ENCODE measurements around the gene HSP90AB1.

Gene HSP90AB1

GRCh38 chr6:44278315-44278714 is 31.4 kb downstream of the HSP90AB1 start:
- in situ Hi-C loops (cut with HindIII; ENCODE audit: low sequenced_read_pairs): no loop called here

GRCh38 chr6:44278774-44279697 is 32.1 kb downstream of the HSP90AB1 start:
- in situ Hi-C loops (cut with HindIII; ENCODE audit: low sequenced_read_pairs): no loop called here

- in situ Hi-C loops (cut with HindIII; ENCODE audit: low sequenced_read_pairs): no loop called here
Observed at GRCh38 chr6:44284121-44284520, 37.2 kb downstream of the HSP90AB1 start.

GRCh38 chr6:44284867-44285266 is 38.0 kb downstream of the HSP90AB1 start:
- in situ Hi-C loops (cut with HindIII; ENCODE audit: low sequenced_read_pairs): no loop called here

GRCh38 chr6:44285552-44286284 is 38.8 kb downstream of the HSP90AB1 start:
- in situ Hi-C loops (cut with HindIII; ENCODE audit: low sequenced_read_pairs): no loop called here

- in situ Hi-C loops (cut with HindIII; ENCODE audit: low sequenced_read_pairs): no loop called here
Observed at GRCh38 chr6:44286285-44286565, 39.3 kb downstream of the HSP90AB1 start.

- in situ Hi-C loops (cut with HindIII; ENCODE audit: low sequenced_read_pairs): no loop called here
Observed at GRCh38 chr6:44286747-44287146, 39.8 kb downstream of the HSP90AB1 start.

GRCh38 chr6:44289726-44290260 is 42.9 kb downstream of the HSP90AB1 start:
- in situ Hi-C loops (cut with HindIII; ENCODE audit: low sequenced_read_pairs): no loop called here

GRCh38 chr6:44291841-44292240 is 44.9 kb downstream of the HSP90AB1 start:
- in situ Hi-C loops (cut with HindIII; ENCODE audit: low sequenced_read_pairs): no loop called here

- in situ Hi-C loops (cut with HindIII; ENCODE audit: low sequenced_read_pairs): no loop called here
Observed at GRCh38 chr6:44292661-44293365, 45.9 kb downstream of the HSP90AB1 start.

GRCh38 chr6:44294832-44295791 is 48.2 kb downstream of the HSP90AB1 start:
- in situ Hi-C loops (cut with HindIII; ENCODE audit: low sequenced_read_pairs): loop anchor here (5.0 kb wide), 1 partner anchor 42 kb away; no protein-coding TSS in a partner anchor

- in situ Hi-C loops (cut with HindIII; ENCODE audit: low sequenced_read_pairs): loop anchor here (5.0 kb wide), 1 partner anchor 40 kb away; no protein-coding TSS in a partner anchor
Observed at GRCh38 chr6:44297063-44298038, 50.5 kb downstream of the HSP90AB1 start.

- in situ Hi-C loops (cut with HindIII; ENCODE audit: low sequenced_read_pairs): loop anchor here (5.0 kb wide), 1 partner anchor 39 kb away; no protein-coding TSS in a partner anchor
Observed at GRCh38 chr6:44298055-44298803, 51.3 kb downstream of the HSP90AB1 start.

- in situ Hi-C loops (cut with HindIII; ENCODE audit: low sequenced_read_pairs): loop anchor here (5.0 kb wide), 1 partner anchor 38 kb away; no protein-coding TSS in a partner anchor
Observed at GRCh38 chr6:44298864-44299263, 52.0 kb downstream of the HSP90AB1 start.

- in situ Hi-C loops (cut with HindIII; ENCODE audit: low sequenced_read_pairs): no loop called here
Observed at GRCh38 chr6:44300292-44300823, 53.5 kb downstream of the HSP90AB1 start.

- in situ Hi-C loops (cut with HindIII; ENCODE audit: low sequenced_read_pairs): no loop called here
Observed at GRCh38 chr6:44301106-44301505, 54.2 kb downstream of the HSP90AB1 start.

GRCh38 chr6:44301782-44302564 is 55.1 kb downstream of the HSP90AB1 start:
- in situ Hi-C loops (cut with HindIII; ENCODE audit: low sequenced_read_pairs): no loop called here

All from endothelial cell of hepatic sinusoid (primary cell).